HG02840 (cell line): ENCODE data around the gene OR10A4.
"Not testable (repeated sequence)": the region's sequence is repeated elsewhere in the genome, so short reads cannot be mapped to it uniquely, and the experiment has no call there.

ENCODE experiments used
- ATAC-seq: cut with Tn5 transposase; IDR thresholded peaks from one replicate; pipeline ENCODE4 v1.9.1; 2021; ENCODE audit warnings: mild to moderate bottlenecking, moderate library complexity, moderate number of reproducible peaks; ENCODE audit not compliant: unreplicated experiment, low FRiP score

The OR10A4 gene

GRCh38 chr11:6876325-6876724 is at the start of gene OR10A4:
OR10A4 (plus strand) TSS chr11:6876625; CDS start chr11:6876648, 23 bp downstream.
- no peak for ATAC-seq

- no peak for ATAC-seq
Measured at GRCh38 chr11:6828103-6828502, 48.3 kb upstream of the OR10A4 start.

- ATAC-seq = no peak
Measured at GRCh38 chr11:6833356-6833755, 43.1 kb upstream of the OR10A4 start.

- ATAC-seq = no peak
Measured at GRCh38 chr11:6834021-6834420, 42.4 kb upstream of the OR10A4 start.

- no peak for ATAC-seq
Measured at GRCh38 chr11:6841694-6842093, 34.7 kb upstream of the OR10A4 start.

- no peak for ATAC-seq
Measured at GRCh38 chr11:6843670-6844069, 32.8 kb upstream of the OR10A4 start.

- no peak for ATAC-seq
Measured at GRCh38 chr11:6844356-6844755, 32.1 kb upstream of the OR10A4 start.

- no peak for ATAC-seq
Measured at GRCh38 chr11:6845383-6845782, 31.0 kb upstream of the OR10A4 start, which contains the start of gene OR10A5. OR10A5 (plus strand) TSS chr11:6845683; CDS start chr11:6845683, 0 bp downstream.

- no peak for ATAC-seq
Measured at GRCh38 chr11:6850526-6850925, 25.9 kb upstream of the OR10A4 start.

GRCh38 chr11:6854801-6855200 is 21.6 kb upstream of the OR10A4 start:
- not testable (repeated sequence) for ATAC-seq

GRCh38 chr11:6855971-6856541 is 20.4 kb upstream of the OR10A4 start:
- no peak for ATAC-seq

- no peak for ATAC-seq
Measured at GRCh38 chr11:6856871-6857270, 19.6 kb upstream of the OR10A4 start.

GRCh38 chr11:6862961-6863360 is 13.5 kb upstream of the OR10A4 start, which contains the start of gene OR10A2:
OR10A2 (plus strand) TSS chr11:6863057; CDS start chr11:6869755, 6,698 bp downstream.
- no peak for ATAC-seq

- no peak for ATAC-seq
Measured at GRCh38 chr11:6864438-6864837, 12.0 kb upstream of the OR10A4 start.

GRCh38 chr11:6871278-6871677 is 5.1 kb upstream of the OR10A4 start:
- ATAC-seq = no peak

- no peak for ATAC-seq
Measured at GRCh38 chr11:6875761-6876160, 664 bp upstream of the OR10A4 start.

GRCh38 chr11:6876914-6877313 is 489 bp downstream of the OR10A4 start:
- no peak for ATAC-seq

GRCh38 chr11:6882751-6883150 is 6.3 kb downstream of the OR10A4 start:
- no peak for ATAC-seq

GRCh38 chr11:6887711-6888110 is 11.3 kb downstream of the OR10A4 start:
- ATAC-seq = not testable (repeated sequence)

- ATAC-seq = no peak
Measured at GRCh38 chr11:6888830-6889229, 12.4 kb downstream of the OR10A4 start.

GRCh38 chr11:6889835-6890234 is 13.4 kb downstream of the OR10A4 start:
- ATAC-seq = no peak

GRCh38 chr11:6892400-6892799 is 16.0 kb downstream of the OR10A4 start, which contains the start of gene OR2D2:
OR2D2 (minus strand) TSS chr11:6892500; CDS start chr11:6892500, 0 bp downstream.
- ATAC-seq = no peak

GRCh38 chr11:6894097-6894496 is 17.7 kb downstream of the OR10A4 start:
- no peak for ATAC-seq
